Non-pigmented ciliary epithelial cell (primary cell): Measurements from ENCODE around the gene AXDND1.
"Not testable (repeated sequence)": the region's sequence is repeated elsewhere in the genome, so short reads cannot be mapped to it uniquely, and the experiment has no call there.

Experiments
- DNase-seq: peaks from one replicate; pipeline ENCODE4 v3.0.0-alpha.2; 2010; ENCODE audit warnings: low read depth

Gene AXDND1

GRCh38 chr1:179476484-179476883 lies 110.7 kb downstream of the AXDND1 start:
- no peak for DNase-seq

- DNase-seq, result no peak
These were observed 112.6 kb downstream of the AXDND1 start for GRCh38 chr1:179478370-179478769.

- no peak for DNase-seq
These were observed 124.8 kb downstream of the AXDND1 start for GRCh38 chr1:179490611-179491010.

GRCh38 chr1:179493323-179493722 lies 127.6 kb downstream of the AXDND1 start:
- peak; percentile 15 for DNase-seq

GRCh38 chr1:179506199-179506598 lies 140.4 kb downstream of the AXDND1 start:
- DNase-seq, result no peak

GRCh38 chr1:179509384-179509783 lies 143.6 kb downstream of the AXDND1 start:
- DNase-seq, result no peak

- DNase-seq, result no peak
These were observed 144.3 kb downstream of the AXDND1 start for GRCh38 chr1:179510038-179510437.

- DNase-seq, result no peak
These were observed 151.4 kb downstream of the AXDND1 start for GRCh38 chr1:179516976-179517705.

GRCh38 chr1:179518544-179518943 lies 152.8 kb downstream of the AXDND1 start:
- not testable (repeated sequence) for DNase-seq

GRCh38 chr1:179529482-179530195 lies 163.9 kb downstream of the AXDND1 start:
- no peak for DNase-seq

- no peak for DNase-seq
These were observed 164.6 kb downstream of the AXDND1 start for GRCh38 chr1:179530352-179530751.

- DNase-seq, result no peak
These were observed 176.0 kb downstream of the AXDND1 start for GRCh38 chr1:179541774-179542173.

GRCh38 chr1:179545321-179545720 lies 179.6 kb downstream of the AXDND1 start:
- no peak for DNase-seq

- DNase-seq, result no peak
These were observed 181.3 kb downstream of the AXDND1 start for GRCh38 chr1:179547021-179547535.

- DNase-seq, result no peak
These were observed 183.0 kb downstream of the AXDND1 start for GRCh38 chr1:179548666-179549367.

GRCh38 chr1:179549368-179549700 lies 183.6 kb downstream of the AXDND1 start:
- DNase-seq, result no peak

GRCh38 chr1:179550746-179551682 lies 185.2 kb downstream of the AXDND1 start:
- peak; percentile 45 for DNase-seq

GRCh38 chr1:179554427-179554826 lies 188.7 kb downstream of the AXDND1 start:
- no peak for DNase-seq

GRCh38 chr1:179558078-179558477 lies 192.3 kb downstream of the AXDND1 start:
- no peak for DNase-seq

GRCh38 chr1:179575497-179576314 lies 209.9 kb downstream of the AXDND1 start, which contains the start of gene NPHS2:
TSS of gene NPHS2 (minus strand) at chr1:179575948. CDS start at chr1:179575864, 84 bp downstream.
- no peak for DNase-seq

- DNase-seq, result no peak
These were observed 210.7 kb downstream of the AXDND1 start for GRCh38 chr1:179576509-179576908.
